Thyroid gland (tissue), 4 donors: ENCODE results near the gene CELSR3. TPM values are rescaled to one million over a fixed set of nuclear protein-coding genes. Genes with fewer than 3 reads are reported as not detected.

ENCODE experiments used
- DNase-seq, 2 donors: peaks; one replicate each; pipeline ENCODE4 v3.0.0-alpha.2; 2019
- H3K27ac ChIP-seq, 3 donors: fragments of 200-600 bp; sonication (generic); 1 replicate in 2 of 3; 2 replicates in 1 of 3; pipeline ENCODE4 v1.5.1; 2016 to 2019; ENCODE audit warnings: mild to moderate bottlenecking in 1 of 3, moderate library complexity in 1 of 3
- H3K27me3 ChIP-seq: fragments of 200-600 bp; sonication (generic); one replicate; pipeline ENCODE4 v1.5.1; 2019
- H3K36me3 ChIP-seq, 2 donors: fragments of 200-600 bp; sonication (generic); one replicate each; pipeline ENCODE4 v1.5.1; 2016 to 2019
- H3K4me1 ChIP-seq, 2 donors: fragments of 200-600 bp; sonication (generic); one replicate each; pipeline ENCODE4 v1.5.1; 2017 to 2019
- H3K4me3 ChIP-seq, 3 donors: fragments of 200-600 bp; sonication (generic); replicated peaks in 1 of 3; 1 replicate in 2 of 3; 2 replicates in 1 of 3; pipeline ENCODE4 v1.5.1; 2016; ENCODE audit warnings: mild to moderate bottlenecking in 1 of 3
- H3K9me3 ChIP-seq: fragments of 200-600 bp; sonication (generic); one replicate; pipeline ENCODE4 v1.5.1; 2017
- CTCF ChIP-seq, 6 experiments: fragments of 200-600 bp in 3 of 6; fragments of 450-650 bp in 3 of 6; sonication (generic) in 3 of 6; IDR thresholded peaks; one replicate each; pipeline ENCODE4 v1.5.1; 2016 to 2019; ENCODE audit warnings: antibody characterized with exemption in 6 of 6, mild to moderate bottlenecking in 2 of 6, inconsistent platforms in 1 of 6, moderate library complexity in 1 of 6
- POLR2A ChIP-seq, 2 donors: fragments of 450-650 bp; IDR thresholded peaks; one replicate each; pipeline ENCODE4 v1.6.1; 2017; ENCODE audit warnings: antibody characterized with exemption in 2 of 2, mild to moderate bottlenecking in 2 of 2, moderate library complexity in 1 of 2
- WGBS, 2 donors: methylation state at CpG; one replicate each; pipeline ENCODE4 v1.1.5; 2017; 5-methylcytosine and 5-hydroxymethylcytosine counted together
- intact Hi-C: fragments of 100-400 bp; cut with DNase I; formaldehyde crosslinking; loops from one replicate; pipeline ENCODE4 v1.15.1; 2023
- total RNA-seq, 4 donors: library from RNA; depleted of rRNA; stranded (reverse); fragments of >200 nt; gene quantifications; one replicate each; pipeline ENCODE4 v1.2.3, GENCODE V29; 2016

CELSR3 gene
- total RNA-seq, 4 donors from 2014 or later, result 0.54 to 1.7 (median 1.0) TPM

GRCh38 chr3:48596157-48596556, 66.5 kb downstream of the CELSR3 start:
- H3K27ac ChIP-seq, result no peak overlapping the region
- intact Hi-C loops, result no loop called here
- WGBS, 2 donors, result 87% methylated on average over 5 of the region's 5 CpGs
- H3K36me3 ChIP-seq, result peaks cover 30 to 35% of the 10 kb centered on the region in 2 donors
- H3K9me3 ChIP-seq, result no peaks in the 10 kb centered on the region
- DNase-seq, result no peak
- TF ChIP-seq CTCF (IDR thresholded peaks at IDR 0.05) (no peak), POLR2A (IDR thresholded peaks at IDR 0.05) (no peak)
- peaks cover 5 to 12% of the 10 kb centered on the region in 2 donors for H3K4me1 ChIP-seq
- H3K4me3 ChIP-seq, result no peak overlapping the region
- H3K27me3 ChIP-seq, result no peaks in the 10 kb centered on the region

- no peak overlapping the region for H3K4me3 ChIP-seq
- peak; percentile 13 for DNase-seq
- no peaks in the 10 kb centered on the region for H3K27me3 ChIP-seq
- H3K4me1 ChIP-seq, result peaks cover 5 to 12% of the 10 kb centered on the region in 2 donors
- no peak overlapping the region for H3K27ac ChIP-seq
- 32 to 53% methylated on average over 3 to 6 of the region's 10 CpGs for WGBS, 2 donors
- H3K9me3 ChIP-seq, result no peaks in the 10 kb centered on the region
- intact Hi-C loops, result no loop called here
- TF ChIP-seq CTCF (IDR thresholded peaks at IDR 0.05), result no peak
- no peak for TF ChIP-seq POLR2A (IDR thresholded peaks at IDR 0.05)
- H3K36me3 ChIP-seq, result peaks cover 25 to 30% of the 10 kb centered on the region in 2 donors
These were observed 67.1 kb downstream of the CELSR3 start for GRCh38 chr3:48595526-48596121.

GRCh38 chr3:48595075-48595525, 67.6 kb downstream of the CELSR3 start, which contains the start of gene COL7A1:
TSS of gene COL7A1 (minus strand) at chr3:48595329. CDS start at chr3:48595159, 170 bp downstream.
- Histone ChIP-seq H3K9me3 (no peaks in the 10 kb centered on the region), H3K27ac (no peak within 1 kb of the TSS), H3K4me1 (peaks cover 5 to 12% of the 10 kb centered on the region in 2 donors), H3K36me3 (peaks cover 20 to 25% of the 10 kb centered on the region in 2 donors), H3K4me3 (no peak within 1 kb of the TSS), H3K27me3 (no peaks in the 10 kb centered on the region)
- DNase-seq, result peak in 1 of 2 donors; percentile 5
- intact Hi-C loops, result no loop called here
- WGBS, 2 donors, result 1% methylated on average over 13 of the region's 35 CpGs; no CpG with 5 or more reads in 1 of the 2 donors
- TF ChIP-seq CTCF (IDR thresholded peaks at IDR 0.05), result no peak
- TF ChIP-seq POLR2A (IDR thresholded peaks at IDR 0.05), result no peak

GRCh38 chr3:48594417-48595049, 68.2 kb downstream of the CELSR3 start:
- 32 to 34% methylated on average over 25 to 27 of the region's 39 CpGs for WGBS, 2 donors
- H3K27me3 ChIP-seq, result no peaks in the 10 kb centered on the region
- no peak overlapping the region for H3K27ac ChIP-seq
- H3K4me1 ChIP-seq, result peaks cover 5 to 12% of the 10 kb centered on the region in 2 donors
- no peak for DNase-seq
- TF ChIP-seq CTCF (IDR thresholded peaks at IDR 0.05) (no peak), POLR2A (IDR thresholded peaks at IDR 0.05) (no peak)
- H3K4me3 ChIP-seq, result no peak overlapping the region
- H3K36me3 ChIP-seq, result peaks cover 14 to 19% of the 10 kb centered on the region in 2 donors
- H3K9me3 ChIP-seq, result no peaks in the 10 kb centered on the region
- intact Hi-C loops, result no loop called here

- H3K27me3 ChIP-seq, result no peaks in the 10 kb centered on the region
- H3K4me3 ChIP-seq, result no peak overlapping the region
- no peak for DNase-seq
- H3K9me3 ChIP-seq, result no peaks in the 10 kb centered on the region
- H3K4me1 ChIP-seq, result peaks cover 5 to 12% of the 10 kb centered on the region in 2 donors
- no peak overlapping the region for H3K27ac ChIP-seq
- 86 to 96% methylated on average over 7 to 8 of the region's 9 CpGs for WGBS, 2 donors
- peaks cover 2 to 7% of the 10 kb centered on the region in 2 donors for H3K36me3 ChIP-seq
- TF ChIP-seq POLR2A (IDR thresholded peaks at IDR 0.05), result no peak
- no peak for TF ChIP-seq CTCF (IDR thresholded peaks at IDR 0.05)
- intact Hi-C loops, result no loop called here
These were observed 69.3 kb downstream of the CELSR3 start for GRCh38 chr3:48593337-48593736.
